ENCODE results near the gene SSR4. TPM values are rescaled to one million over a fixed set of nuclear protein-coding genes. Genes with fewer than 3 reads are reported as not detected.

SSR4 gene
- polyA plus RNA-seq, 1 donor (not counting 4 experiments of a cell fraction or from before 2014, with no cell fraction given), result 187 TPM

- Histone ChIP-seq H3K9me1 (ENCODE audit: control insufficient read depth, extremely low read depth, insufficient read depth, low read length) (no peaks in the 10 kb centered on the region), H3K79me2 (ENCODE audit: control insufficient read depth, insufficient read depth, low read length) (no peaks in the 10 kb centered on the region), H3K4me3 (ENCODE audit: control insufficient read depth in 2 of 3, extremely low read depth in 1 of 3, insufficient read depth in 2 of 3, low read depth in 1 of 3, low read length in 3 of 3) (no peak overlapping the region), H2AFZ (ENCODE audit: control insufficient read depth, low read length) (no peak overlapping the region), H3K4me2 (ENCODE audit: control insufficient read depth, extremely low read depth, insufficient read depth, low read depth, low read length) (no peak overlapping the region), H3K36me3 (ENCODE audit: control insufficient read depth in 2 of 2, extremely low read depth in 1 of 2, insufficient read depth in 2 of 2, low read length in 2 of 2) (no peaks in the 10 kb centered on the region), H3K27me3 (ENCODE audit: control insufficient read depth, extremely low read depth, insufficient read depth, low read length) (peaks cover 8% of the 10 kb centered on the region), H3K9ac (ENCODE audit: control insufficient read depth, extremely low read depth, insufficient read depth, low read length) (no peak overlapping the region), H4K20me1 (ENCODE audit: control insufficient read depth, extremely low read depth, insufficient read depth, low read length) (no peaks in the 10 kb centered on the region), H3K4me1 (ENCODE audit: control insufficient read depth, extremely low read depth, insufficient read depth, low read length) (no peaks in the 10 kb centered on the region), H3K9me3 (ENCODE audit: control insufficient read depth, low read depth, low read length) (no peaks in the 10 kb centered on the region), H3K27ac (ENCODE audit: control insufficient read depth, insufficient read depth, low read length) (no peak overlapping the region)
- TF ChIP-seq CTCF (optimal IDR thresholded peaks at IDR 0.05 in 1 of 3, IDR thresholded peaks at IDR 0.05 in 1 of 3, conservative IDR thresholded peaks at IDR 0.05 in 1 of 3; ENCODE audit: extremely low read depth in 1 of 3, insufficient read depth in 2 of 3, low read length in 3 of 3) (no peak), EZH2 (IDR thresholded peaks at IDR 0.05; ENCODE audit: low read length) (no peak)
- no peak for DNase-seq (ENCODE audit: low read depth, low spot score)
- dilution Hi-C loops (cut with MboI; ENCODE audit: extremely low pct_ligation_motif_present, low sequenced_read_pairs), result no loop called here
- no peak for FAIRE-seq
These were observed 50.1 kb downstream of the SSR4 start for GRCh38 chrX:153844509-153845082.

- Histone ChIP-seq H3K9me1 (ENCODE audit: control insufficient read depth, extremely low read depth, insufficient read depth, low read length) (no peaks in the 10 kb centered on the region), H3K4me3 (ENCODE audit: control insufficient read depth in 2 of 3, extremely low read depth in 1 of 3, insufficient read depth in 2 of 3, low read depth in 1 of 3, low read length in 3 of 3) (no peak overlapping the region), H3K36me3 (ENCODE audit: control insufficient read depth in 2 of 2, extremely low read depth in 1 of 2, insufficient read depth in 2 of 2, low read length in 2 of 2) (no peaks in the 10 kb centered on the region), H2AFZ (ENCODE audit: control insufficient read depth, low read length) (no peak overlapping the region), H3K79me2 (ENCODE audit: control insufficient read depth, insufficient read depth, low read length) (no peaks in the 10 kb centered on the region), H3K4me2 (ENCODE audit: control insufficient read depth, extremely low read depth, insufficient read depth, low read depth, low read length) (no peak overlapping the region), H4K20me1 (ENCODE audit: control insufficient read depth, extremely low read depth, insufficient read depth, low read length) (no peaks in the 10 kb centered on the region), H3K9ac (ENCODE audit: control insufficient read depth, extremely low read depth, insufficient read depth, low read length) (no peak overlapping the region), H3K27me3 (ENCODE audit: control insufficient read depth, extremely low read depth, insufficient read depth, low read length) (peaks cover 8% of the 10 kb centered on the region), H3K27ac (ENCODE audit: control insufficient read depth, insufficient read depth, low read length) (no peak overlapping the region), H3K9me3 (ENCODE audit: control insufficient read depth, low read depth, low read length) (no peaks in the 10 kb centered on the region), H3K4me1 (ENCODE audit: control insufficient read depth, extremely low read depth, insufficient read depth, low read length) (no peaks in the 10 kb centered on the region)
- FAIRE-seq (no peak), DNase-seq (ENCODE audit: low read depth, low spot score) (no peak)
- TF ChIP-seq EZH2 (IDR thresholded peaks at IDR 0.05; ENCODE audit: low read length) (no peak), CTCF (optimal IDR thresholded peaks at IDR 0.05 in 1 of 3, IDR thresholded peaks at IDR 0.05 in 1 of 3, conservative IDR thresholded peaks at IDR 0.05 in 1 of 3; ENCODE audit: extremely low read depth in 1 of 3, insufficient read depth in 2 of 3, low read length in 3 of 3) (no peak)
- dilution Hi-C loops (cut with MboI; ENCODE audit: extremely low pct_ligation_motif_present, low sequenced_read_pairs), result no loop called here
These were observed 50.7 kb downstream of the SSR4 start for GRCh38 chrX:153845195-153845594.
